K562 treated with DMSO at 1 percent for 24 hours (cell line): ENCODE data around the gene WFIKKN2. TPM values are rescaled to one million over a fixed set of nuclear protein-coding genes. Genes with fewer than 3 reads are reported as not detected.

ENCODE experiments used
- total RNA-seq: library from RNA; unstranded; fragments of 300-600 nt; gene quantifications from 2 replicates; pipeline ENCODE4 v1.2.3, GENCODE V29; 2022; ENCODE audit warnings: low read depth; ENCODE audit not compliant: insufficient read depth

Gene WFIKKN2
- total RNA-seq, result not detected in 2 replicates

GRCh38 chr17:50835301-50836234 lies at the start of gene WFIKKN2:
Gene WFIKKN2 (plus strand): TSS chr17:50835586. CDS start chr17:50835938, 352 bp downstream.

DNA sequence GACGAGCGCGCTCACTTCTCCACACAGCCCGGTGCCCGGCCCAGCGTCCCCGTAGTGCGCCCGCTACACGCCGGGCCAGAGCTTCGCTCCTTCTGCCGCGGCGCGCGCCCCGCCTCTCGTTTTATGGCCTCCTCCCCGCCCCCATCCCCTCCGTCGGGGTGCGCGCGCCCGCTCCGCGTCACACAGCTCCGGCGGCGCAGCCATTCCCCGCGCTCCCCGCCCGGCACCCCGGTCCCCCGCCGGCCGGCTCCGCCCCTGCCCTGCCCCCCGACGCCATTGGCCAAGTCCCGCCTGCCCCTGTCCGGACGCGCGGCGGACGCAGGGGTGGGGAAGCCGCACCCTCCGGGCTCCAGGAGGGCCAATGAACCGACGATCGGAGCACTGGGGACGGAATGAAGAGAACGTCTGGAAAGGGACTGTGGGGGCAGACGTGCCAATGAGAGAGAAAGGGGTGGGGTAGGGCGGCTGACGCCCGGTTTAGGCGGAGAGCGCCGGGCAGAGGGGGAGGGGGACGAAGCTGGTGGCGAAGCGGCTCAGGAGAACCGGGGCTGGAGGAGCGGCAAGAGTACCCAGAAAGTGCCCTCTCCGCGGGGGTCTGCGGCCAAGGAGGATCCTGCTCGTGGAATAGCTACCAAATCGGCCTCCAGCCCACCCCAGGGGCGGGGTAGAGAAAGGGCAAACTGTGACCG lies 31.0 kb downstream of the WFIKKN2 start, which contains the start of gene TOB1:
TOB1 (minus strand) TSS at position 94 of the 689 bp plus-strand sequence. CDS start 2,337 bp downstream, outside the sequence.

Other genes starting within 250 kb of the WFIKKN2 start
- not detected in 2 replicates for gene ABCC3, start 200.7 kb upstream of the WFIKKN2 start, total RNA-seq
- gene ANKRD40, start 127.7 kb upstream of the WFIKKN2 start, total RNA-seq, result 12.3 and 14.5 TPM in 2 replicates
- gene LUC7L3, start 116.0 kb upstream of the WFIKKN2 start, total RNA-seq, result 102 and 105 TPM in 2 replicates
- not detected in 2 replicates for gene ANKRD40CL, start 68.1 kb upstream of the WFIKKN2 start, total RNA-seq
- 21.1 TPM in 2 replicates for gene TOB1, start 30.8 kb downstream of the WFIKKN2 start, total RNA-seq